ENCODE results near the gene OR52N5.

OR52N5 gene

DNA sequence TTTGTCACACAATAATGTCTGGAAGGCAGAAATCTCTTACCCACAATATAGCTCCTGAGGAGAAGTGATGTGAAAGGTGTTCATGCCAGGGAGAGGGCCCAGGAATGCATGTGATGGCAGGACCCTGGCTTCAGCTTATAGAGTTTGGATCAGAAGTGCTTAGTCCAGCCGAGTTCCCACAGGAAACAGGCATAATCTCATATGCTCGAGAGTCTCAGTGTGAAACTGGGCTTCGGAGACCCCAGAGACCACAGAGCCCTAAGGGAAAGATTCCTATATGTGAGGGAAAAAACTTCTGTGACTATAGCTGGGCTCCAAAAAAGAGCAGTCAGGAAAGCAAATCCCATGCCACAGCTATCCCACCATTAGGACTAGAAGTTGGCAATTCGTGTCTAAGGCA, at the start of gene OR52N5:
OR52N5 (minus strand) TSS at position 101 of the 400 bp plus-strand sequence. CDS start 4,721 bp downstream, outside the sequence.
- no peak for DNase-seq (ENCODE audit: low spot score)

DNA sequence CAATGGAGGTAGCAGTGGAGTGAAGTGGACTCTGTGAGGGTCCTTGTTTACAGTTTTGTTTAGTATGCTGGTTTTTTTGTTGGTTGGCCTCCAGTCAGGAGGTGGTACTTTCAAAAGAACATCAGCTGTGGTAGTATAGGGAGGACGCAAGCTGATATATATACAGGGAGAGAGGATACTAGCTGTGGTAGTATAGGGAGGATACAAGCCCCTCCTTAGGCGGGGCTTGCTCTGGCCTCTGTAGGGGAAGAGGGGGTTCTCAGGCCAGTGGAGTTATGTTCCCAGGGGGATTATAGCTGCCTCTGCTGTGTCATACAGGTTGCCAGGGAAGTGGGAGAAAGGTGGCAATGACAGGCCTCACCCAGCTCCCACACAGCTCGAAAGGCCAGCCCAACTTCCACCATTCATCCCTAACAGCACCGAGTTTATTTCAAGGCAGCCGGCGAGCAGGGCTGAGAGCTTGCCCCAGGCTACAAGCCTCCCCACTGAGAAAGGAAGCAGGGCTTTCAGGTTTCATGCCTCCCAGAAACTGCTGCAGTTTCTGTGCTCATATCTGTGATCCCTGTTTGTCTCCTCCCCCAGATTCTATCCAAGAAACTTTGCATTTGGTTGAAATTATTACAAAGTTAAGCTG, 48.2 kb upstream of the OR52N5 start:
- peak; percentile 60 for DNase-seq (ENCODE audit: low spot score)

DNA sequence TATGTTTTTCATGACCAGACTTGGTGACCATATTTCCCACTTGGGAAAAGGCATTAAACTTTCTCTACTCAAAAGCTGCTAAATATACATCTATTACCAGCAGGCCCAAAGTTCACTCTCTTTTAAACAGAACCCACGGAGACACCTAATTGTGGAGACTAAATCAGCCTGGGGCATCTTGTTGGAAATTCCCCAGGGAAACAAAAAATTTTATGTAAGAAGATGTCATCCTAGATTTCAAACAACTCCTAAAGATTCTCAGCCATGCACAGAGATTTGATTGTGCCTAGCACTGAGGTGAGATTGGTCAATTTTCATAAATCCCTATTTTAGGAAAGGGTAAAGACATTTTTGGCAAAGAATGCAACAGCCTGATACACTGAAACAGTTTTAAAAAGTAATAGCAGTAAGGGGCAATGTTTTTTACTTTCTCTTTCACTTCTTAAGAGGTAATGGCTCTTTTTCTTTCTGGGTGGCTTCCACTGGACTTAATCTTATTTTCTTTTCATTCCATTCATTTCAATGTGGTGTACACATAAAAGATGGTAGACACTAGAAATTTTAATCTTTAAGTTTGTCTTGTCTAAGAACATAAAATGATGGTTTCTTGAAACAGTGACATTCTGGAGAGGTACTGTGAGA, 35.2 kb upstream of the OR52N5 start:
- DNase-seq (ENCODE audit: low spot score) = no peak

DNA sequence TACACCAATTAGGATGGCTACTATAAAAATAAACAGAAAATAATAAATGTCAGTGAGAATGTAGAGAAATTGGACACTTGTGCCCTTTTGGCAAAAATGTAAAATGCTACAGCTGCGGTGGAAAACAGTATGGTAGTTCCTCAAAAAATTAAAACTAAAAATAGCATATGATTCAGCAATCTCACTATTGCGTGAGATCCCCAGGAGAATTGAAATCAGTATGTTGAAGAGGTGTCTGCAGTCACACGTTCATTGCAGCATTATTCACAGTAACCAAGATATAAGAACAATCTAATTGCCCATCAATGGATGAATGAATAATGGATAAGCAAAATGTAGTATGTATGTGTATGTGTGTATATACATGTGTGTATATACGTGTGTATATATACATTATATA, 32.4 kb upstream of the OR52N5 start:
- no peak for DNase-seq (ENCODE audit: low spot score)

DNA sequence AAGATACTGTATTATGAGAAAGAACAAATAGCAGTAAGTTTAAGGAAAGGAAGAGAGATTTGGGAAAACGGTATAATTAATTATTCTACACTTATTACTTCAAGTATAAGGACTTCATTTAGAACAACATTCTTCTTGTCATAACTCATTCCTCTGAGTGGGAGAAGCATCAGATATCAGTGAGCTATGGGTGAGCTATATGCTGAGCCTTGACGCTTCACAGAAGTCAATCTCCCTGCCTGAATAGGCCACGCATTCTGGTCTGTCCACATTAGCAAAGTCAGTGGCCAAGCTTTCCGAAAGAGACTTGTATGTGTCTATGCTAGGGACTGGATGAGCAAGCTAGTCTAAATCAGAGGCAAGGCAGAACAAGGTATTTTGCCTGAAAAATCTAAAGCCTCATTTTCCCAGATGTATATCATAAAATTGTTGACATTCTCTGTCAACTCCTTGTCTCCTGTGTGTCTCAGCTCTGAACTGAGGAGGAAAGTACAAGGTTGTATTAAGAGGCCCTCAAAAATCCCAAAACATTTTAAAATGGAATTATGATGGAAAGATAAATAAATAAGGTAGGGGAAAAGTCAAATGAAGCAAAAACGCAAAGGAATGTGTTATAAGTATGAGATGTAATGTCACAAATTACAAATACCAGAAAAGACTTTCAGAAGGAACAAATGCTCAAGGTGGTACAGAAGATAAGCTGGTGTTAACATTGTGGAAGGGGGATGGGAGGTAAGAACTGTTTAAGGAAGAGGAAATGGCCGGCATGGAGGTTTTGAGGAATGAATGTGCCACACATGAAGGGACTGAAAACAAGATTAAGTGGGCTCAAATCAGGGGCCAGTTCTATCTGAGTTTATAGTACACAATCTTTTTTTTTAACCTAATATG, 27.0 kb upstream of the OR52N5 start:
- no peak for DNase-seq (ENCODE audit: low spot score)

DNA sequence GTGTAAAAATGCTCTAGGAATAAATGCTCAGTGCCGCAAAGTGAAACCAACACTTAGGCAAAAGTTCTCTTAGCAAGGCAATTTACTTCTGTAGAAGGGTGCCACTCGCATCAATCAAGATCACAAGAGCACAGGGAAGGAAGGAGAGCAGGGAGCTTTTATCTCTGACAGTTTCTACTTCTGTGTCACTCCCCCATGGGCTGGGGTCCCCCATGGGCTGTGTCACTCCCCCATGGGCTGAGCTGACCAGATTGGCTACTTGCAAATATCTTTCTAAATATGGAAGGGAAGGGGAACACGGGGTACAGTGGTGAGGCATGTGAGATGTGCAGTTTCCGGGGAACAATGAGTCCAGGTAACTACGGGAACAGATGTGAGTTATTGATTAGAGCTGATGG, 26.0 kb upstream of the OR52N5 start:
- no peak for DNase-seq (ENCODE audit: low spot score)

DNA sequence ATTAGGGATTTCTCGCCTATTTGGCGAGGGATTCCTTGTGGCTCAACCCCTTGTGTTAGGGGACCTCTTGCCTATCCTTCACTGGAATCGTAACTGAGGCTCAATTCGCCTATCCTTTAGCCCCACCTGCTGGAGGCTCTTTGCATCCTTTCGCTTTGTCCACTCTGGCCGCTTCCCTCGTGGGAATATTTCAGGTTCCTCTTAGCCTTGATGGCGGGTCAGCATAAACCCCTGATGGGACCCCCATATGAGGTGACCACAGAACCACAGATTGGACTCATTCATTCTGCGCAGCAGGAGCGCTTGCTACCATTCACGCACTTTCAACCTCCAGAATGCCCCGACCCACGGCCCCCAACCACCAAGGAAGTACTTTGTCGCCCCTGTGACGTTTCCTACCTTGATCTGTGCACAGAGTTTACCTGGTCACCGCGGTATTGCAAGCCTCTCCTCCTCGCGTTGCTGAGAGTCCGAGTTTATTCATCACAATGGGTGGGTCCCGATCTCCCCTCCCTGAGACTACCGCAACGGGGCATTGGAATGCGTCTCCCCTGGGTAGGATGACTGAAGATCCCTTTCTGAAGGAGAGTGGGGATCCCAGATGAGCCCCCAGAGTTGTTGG, 25.5 kb upstream of the OR52N5 start, which contains the start of gene OR52N2:
OR52N2 (plus strand) TSS at position 425 of the 622 bp plus-strand sequence. CDS start 11,412 bp downstream, outside the sequence.
- peak; percentile 85 for DNase-seq (ENCODE audit: low spot score)

DNA sequence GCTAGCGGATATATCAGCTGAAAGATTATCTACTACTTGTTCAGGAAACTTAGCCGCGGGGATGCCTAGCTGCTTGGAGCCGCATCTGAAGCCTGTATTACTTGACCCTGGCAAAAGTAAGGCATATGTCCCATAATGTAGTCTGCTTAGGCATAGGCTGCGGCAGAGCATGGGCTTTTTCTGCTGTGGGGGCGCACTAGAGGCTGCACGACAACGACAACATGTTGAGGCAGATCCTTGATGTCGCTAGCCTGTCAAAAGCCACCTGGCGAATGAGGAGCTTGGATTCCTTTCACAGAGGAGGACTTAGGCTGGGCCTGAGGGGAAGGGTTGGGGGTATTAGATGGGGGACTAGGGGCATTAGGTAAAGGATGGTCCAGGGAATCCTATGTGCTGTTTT, 24.4 kb upstream of the OR52N5 start:
- DNase-seq (ENCODE audit: low spot score) = peak; percentile 50

DNA sequence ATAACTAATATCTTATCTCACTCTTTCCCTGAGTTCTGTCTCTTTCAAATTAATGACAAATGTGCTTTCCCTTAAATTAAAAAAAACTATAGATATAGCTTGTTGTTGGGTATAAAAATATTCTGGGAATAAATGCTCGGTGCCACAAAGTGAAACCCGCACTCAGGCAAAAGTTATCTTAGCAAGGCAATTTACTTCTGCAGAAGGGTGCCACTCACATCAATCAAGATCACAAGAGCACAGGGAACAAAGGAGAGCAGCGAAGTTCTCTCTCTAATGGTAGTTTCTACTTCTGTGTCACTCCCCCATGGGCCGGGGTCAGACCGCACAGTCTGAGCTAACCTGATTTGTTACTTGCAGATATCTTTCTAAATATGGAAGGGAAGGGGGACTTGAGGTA, 20.8 kb upstream of the OR52N5 start:
- no peak for DNase-seq (ENCODE audit: low spot score)

DNA sequence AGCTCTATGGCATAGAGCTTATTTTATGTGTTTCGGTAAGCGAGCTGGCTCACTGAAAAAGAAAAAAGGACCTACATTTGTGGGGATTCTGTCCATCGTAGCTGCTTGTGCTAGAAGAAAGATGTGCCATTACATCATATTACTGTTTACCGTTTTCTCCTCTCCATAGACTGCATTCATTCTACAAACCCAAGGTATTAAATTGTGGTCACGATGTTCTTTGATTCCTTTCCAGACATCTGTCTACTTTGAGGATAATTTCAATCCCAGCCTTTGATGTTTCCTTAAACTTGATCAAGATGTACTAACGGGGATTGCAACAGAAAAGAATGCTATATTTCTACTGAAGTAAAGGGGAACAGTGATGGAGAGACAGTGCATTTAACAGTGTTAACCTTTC, 13.4 kb upstream of the OR52N5 start:
- no peak for DNase-seq (ENCODE audit: low spot score)

DNA sequence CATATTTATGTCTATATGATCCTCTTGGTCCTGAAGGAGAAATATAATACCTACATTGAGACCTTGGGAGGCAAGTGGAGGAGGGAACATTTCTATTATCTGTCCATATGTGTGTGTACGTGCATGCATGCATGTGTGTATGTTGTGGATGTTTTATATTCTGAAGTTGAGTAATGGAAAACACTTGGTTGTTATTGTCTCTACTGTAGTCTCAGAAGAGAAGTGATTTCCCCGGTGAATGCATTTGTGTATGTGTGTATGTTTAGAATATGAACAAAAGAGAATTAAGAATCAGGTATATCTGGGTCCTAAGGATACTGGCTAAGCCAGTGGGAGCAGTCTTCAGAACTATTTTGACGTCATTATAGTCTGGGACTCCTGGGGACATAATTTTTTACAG, 8.0 kb upstream of the OR52N5 start, which contains the start of gene OR52N1:
OR52N1 (minus strand) TSS at position 101 of the 400 bp plus-strand sequence. CDS start 2,449 bp downstream, outside the sequence.
- DNase-seq (ENCODE audit: low spot score) = no peak

DNA sequence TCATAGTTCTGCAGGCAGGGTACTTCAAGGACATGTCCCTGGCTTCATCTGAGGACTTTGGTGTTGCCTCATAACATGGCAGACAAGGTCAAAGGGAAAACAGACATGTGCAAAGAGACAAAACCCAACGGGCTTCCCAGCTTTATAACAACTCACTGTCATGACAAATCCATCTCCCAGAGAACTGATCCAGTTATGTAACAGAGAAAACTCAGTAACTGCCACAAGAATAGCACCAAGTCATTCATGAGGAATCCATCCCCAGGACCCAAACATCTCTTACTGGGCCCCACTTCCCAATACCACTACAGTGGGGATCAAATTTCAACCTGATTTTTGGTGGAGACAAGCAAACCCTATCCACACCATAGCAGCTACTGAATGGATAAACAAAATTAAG, 16.1 kb downstream of the OR52N5 start:
- no peak for DNase-seq (ENCODE audit: low spot score)

DNA sequence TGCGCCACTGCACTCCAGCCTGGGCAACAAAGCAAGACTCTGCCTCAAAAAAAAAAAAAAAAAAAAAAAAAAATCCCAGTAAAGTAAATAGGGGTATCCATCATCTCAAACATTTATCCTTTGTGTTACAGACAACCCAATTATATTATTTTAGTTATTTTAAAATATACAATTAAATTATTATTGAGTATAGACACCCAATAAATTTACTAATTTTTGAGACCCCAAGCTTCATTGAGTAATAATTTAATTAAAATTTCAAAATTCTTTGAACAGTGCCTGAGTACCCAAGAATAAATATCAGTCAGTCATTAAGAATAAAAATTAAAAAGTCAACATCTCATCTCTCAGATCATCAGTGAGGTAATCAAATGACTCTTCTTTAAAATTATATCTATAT, 29.2 kb downstream of the OR52N5 start, which contains the start of gene OR52N4:
OR52N4 (plus strand) TSS at position 301 of the 400 bp plus-strand sequence. CDS start 498 bp downstream, outside the sequence.
- DNase-seq (ENCODE audit: low spot score) = no peak

DNA sequence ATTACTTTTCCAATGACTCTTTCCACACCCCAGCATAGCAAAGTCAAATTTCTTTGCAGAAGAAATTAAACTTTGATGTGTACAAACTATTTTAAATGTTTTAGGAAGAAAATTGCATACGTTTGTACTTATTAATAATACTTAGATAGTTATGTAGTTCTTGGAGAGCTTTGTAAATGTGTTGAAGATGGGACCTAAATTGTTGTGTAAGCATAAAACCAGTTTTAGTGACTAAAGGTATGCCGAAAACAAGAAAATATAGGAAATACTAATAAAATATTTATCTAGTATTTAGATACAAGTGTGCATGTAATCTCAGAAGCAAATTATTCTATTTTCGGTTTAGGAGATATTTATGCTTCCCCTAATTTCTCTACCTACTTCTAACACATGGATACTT, 33.3 kb downstream of the OR52N5 start:
- DNase-seq (ENCODE audit: low spot score) = no peak

DNA sequence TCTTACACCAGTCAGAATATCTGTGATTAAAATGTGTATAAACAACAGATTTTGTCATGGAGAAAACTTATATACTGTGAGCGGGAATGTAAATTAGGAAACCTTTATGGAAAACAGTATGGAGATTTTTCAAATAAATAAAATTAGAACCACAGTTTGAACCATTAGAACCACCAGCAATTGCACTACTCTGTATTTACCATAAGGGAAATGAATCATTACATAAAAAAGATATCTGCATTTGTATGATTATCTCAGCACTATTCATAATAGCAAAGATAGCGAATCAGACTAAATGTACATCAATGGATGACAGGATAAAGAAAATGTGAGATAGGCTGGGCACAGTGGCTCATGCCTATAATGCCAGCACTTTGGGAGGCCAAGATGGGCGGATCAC, 36.5 kb downstream of the OR52N5 start:
- DNase-seq (ENCODE audit: low spot score) = no peak

DNA sequence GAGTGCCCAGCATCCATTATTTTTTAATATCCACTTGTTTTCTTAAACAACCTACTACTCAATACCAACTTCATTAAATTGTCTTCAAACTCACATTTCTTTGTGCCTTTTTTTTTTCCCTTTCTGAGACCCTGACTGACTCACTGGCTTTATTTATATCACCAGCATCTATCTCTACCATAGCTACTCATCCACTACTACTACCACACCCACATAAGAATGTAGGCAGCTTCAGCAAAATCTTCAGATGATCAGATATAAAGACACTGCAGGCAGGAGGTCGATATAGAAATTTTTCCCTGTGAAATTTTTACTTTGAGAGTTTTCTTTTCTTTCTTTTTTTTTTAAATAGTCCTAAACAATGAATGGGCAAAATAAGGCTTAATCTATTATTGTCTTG, 44.7 kb downstream of the OR52N5 start:
- DNase-seq (ENCODE audit: low spot score) = no peak

DNA sequence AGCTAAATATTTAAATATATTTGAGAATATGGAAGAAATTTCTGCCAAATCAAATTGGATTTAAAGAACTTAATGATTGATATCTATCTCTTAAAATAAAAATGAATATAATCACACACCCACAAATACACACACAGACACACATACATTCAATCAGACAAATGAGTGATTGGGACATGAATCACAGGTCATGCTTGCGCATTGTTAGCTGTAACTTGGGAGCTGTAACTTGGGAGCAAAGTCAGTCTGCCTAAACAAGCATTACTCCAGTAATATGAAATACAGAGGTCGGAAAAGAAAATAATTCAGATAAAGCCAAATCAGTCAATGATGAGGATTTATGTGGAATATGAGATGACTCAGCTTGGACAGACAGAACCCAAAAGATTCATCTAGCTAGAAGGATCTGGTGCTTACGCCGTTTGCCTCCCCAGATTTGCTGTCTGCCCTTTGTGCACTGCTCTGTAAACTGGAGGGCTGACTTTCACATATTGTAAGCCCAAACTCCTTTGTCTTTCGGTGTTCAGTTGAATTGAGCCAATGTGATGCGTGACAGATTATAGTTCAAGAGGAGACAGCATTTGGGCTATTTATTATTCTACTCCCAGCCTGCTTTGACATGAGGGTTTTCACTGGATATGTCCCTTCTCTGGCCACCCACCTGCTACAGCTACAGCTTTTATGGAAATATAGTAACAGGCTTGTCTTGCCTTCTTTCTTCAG, 45.3 kb downstream of the OR52N5 start:
- no peak for DNase-seq (ENCODE audit: low spot score)

DNA sequence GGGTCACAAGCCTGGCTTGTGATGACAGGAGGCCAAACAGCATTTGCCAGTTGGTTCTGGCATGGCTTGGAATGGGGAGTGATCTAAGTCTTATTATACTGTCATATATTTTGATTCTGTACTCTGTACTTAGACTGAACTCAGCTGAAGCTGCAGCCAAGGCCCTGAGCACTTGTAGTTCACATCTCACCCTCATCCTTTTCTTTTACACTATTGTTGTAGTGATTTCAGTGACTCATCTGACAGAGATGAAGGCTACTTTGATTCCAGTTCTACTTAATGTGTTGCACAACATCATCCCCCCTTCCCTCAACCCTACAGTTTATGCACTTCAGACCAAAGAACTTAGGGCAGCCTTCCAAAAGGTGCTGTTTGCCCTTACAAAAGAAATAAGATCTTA, 46.1 kb downstream of the OR52N5 start:
- DNase-seq (ENCODE audit: low spot score) = no peak

DNA sequence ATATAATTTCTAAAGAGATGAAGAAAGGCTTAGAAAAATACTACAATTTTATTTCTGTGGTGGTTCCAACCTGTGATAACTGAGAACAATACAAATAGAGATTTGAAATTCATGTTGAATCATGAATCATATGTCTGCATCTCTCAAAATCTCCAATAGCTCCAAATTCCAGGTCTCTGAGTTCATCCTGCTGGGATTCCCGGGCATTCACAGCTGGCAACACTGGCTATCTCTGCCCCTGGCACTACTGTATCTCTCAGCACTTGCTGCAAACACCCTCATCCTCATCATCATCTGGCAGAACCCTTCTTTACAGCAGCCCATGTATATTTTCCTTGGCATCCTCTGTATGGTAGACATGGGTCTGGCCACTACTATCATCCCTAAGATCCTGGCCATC, 46.8 kb downstream of the OR52N5 start, which contains the start of gene OR56B1:
OR56B1 (plus strand) TSS at position 53 of the 400 bp plus-strand sequence; CDS start at position 122, 69 bp downstream.
- no peak for DNase-seq (ENCODE audit: low spot score)

DNA sequence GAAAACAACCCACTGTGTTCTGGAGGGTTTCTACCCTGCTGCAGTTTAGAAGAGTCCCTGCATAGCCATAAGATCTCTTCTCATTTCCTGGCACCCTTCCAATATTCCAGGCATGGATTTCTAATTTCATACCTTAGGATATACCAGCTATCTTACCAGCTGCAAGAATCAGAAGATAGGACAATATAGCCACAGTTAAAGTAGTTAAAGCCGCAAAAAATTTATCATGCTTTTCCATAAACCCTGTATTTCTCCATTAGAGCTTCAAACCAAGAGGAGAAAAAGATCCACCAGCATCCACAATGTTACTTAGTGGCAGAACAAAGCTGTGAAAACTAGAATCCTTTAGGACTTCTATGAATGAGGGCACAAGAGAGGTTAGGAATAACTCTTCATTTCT, 55.5 kb downstream of the OR52N5 start:
- DNase-seq (ENCODE audit: low spot score) = no peak

DNA sequence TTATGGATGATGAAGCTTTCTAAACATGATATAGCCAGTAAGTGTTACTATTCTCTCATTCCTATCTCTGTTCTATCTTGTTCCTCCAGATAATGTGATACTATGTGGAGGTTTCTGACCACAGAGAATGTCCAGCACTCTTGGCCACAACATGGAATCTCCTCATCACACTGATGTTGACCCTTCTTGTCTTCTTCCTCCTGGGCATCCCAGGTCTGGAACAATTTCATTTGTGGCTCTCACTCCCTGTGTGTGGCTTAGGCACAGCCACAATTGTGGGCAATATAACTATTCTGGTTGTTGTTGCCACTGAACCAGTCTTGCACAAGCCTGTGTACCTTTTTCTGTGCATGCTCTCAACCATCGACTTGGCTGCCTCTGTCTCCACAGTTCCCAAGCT, 56.8 kb downstream of the OR52N5 start:
- no peak for DNase-seq (ENCODE audit: low spot score)
